HEK293T (cell line): ENCODE measurements around the gene IST1.

Experiments
- ARNT ChIP-seq: fragments of 450-650 bp; IDR thresholded peaks from 2 replicates; pipeline ENCODE4 v1.6.1; 2017; ENCODE audit warnings: mild to moderate bottlenecking
- BHLHE40 ChIP-seq: fragments of 450-650 bp; IDR thresholded peaks from 2 replicates; pipeline ENCODE4 v1.6.1; 2016; ENCODE audit warnings: mild to moderate bottlenecking, moderate library complexity, borderline replicate concordance
- CTBP1 ChIP-seq: fragments of 450-650 bp; IDR thresholded peaks from 2 replicates; pipeline ENCODE4 v1.6.1; 2016; ENCODE audit warnings: borderline replicate concordance
- ELF4 ChIP-seq: fragments of 450-650 bp; IDR thresholded peaks from 2 replicates; pipeline ENCODE4 v1.6.1; 2017; ENCODE audit warnings: antibody characterized with exemption
- FOXA1 ChIP-seq: fragments of 450-650 bp; IDR thresholded peaks from 2 replicates; pipeline ENCODE4 v1.6.1; 2016; ENCODE audit warnings: mild to moderate bottlenecking
- FOXK2 ChIP-seq: fragments of 450-650 bp; IDR thresholded peaks from 2 replicates; pipeline ENCODE4 v1.6.1; 2016; ENCODE audit warnings: mild to moderate bottlenecking
- FOXM1 ChIP-seq: fragments of 450-650 bp; IDR thresholded peaks from 2 replicates; pipeline ENCODE4 v1.6.1; 2017; ENCODE audit warnings: mild to moderate bottlenecking, borderline replicate concordance
- SP1 ChIP-seq: fragments of 450-650 bp; IDR thresholded peaks from 2 replicates; pipeline ENCODE4 v1.6.1; 2017
- SUZ12 ChIP-seq: fragments of 450-650 bp; IDR thresholded peaks from 2 replicates; pipeline ENCODE4 v1.6.1; 2016; ENCODE audit warnings: mild to moderate bottlenecking
- TARDBP ChIP-seq: fragments of 450-650 bp; IDR thresholded peaks from 2 replicates; pipeline ENCODE4 v1.6.1; 2016
- ZNF384 ChIP-seq: fragments of 450-650 bp; IDR thresholded peaks from 2 replicates; pipeline ENCODE4 v1.6.1; 2016

- no peak for TF ChIP-seq FOXM1
- TF ChIP-seq CTBP1: no peak
- no peak for TF ChIP-seq ELF4
- TF ChIP-seq FOXK2: no peak
- no peak for TF ChIP-seq SP1
- no peak for TF ChIP-seq TARDBP
- no peak for TF ChIP-seq FOXA1
- TF ChIP-seq ARNT: no peak
- no peak for TF ChIP-seq ZNF384
- TF ChIP-seq BHLHE40: no peak
- TF ChIP-seq SUZ12: no peak
Observed at GRCh38 chr16:71943887-71944286, 48.6 kb downstream of the IST1 start.
